ENCODE data around the gene MLIP.

Gene MLIP

DNA sequence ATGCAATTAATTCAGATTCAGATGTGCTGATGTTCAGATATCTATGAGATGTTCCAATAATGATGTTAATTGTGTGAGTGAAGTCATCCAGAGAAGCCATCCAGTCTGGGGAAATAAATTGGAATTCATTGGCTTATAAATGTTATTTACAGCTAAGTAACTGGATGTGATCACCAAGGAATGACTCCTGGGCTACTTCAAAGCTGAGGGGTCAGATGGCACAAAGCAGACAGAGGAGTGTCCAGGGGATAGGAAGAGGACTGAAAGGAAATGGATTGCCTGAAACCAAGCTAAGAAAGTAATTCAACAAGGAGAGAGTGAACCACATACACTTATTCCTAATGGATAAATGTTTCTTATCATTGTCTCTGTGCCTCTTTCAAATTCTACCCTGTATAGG, 4.5 kb upstream of the MLIP start:
- H3K4me3 ChIP-seq (ENCODE audit: low read length): no peak overlapping the region
- TF ChIP-seq ZNF274 (IDR thresholded peaks at IDR 0.05; ENCODE audit: low read depth, low read length): no peak

DNA sequence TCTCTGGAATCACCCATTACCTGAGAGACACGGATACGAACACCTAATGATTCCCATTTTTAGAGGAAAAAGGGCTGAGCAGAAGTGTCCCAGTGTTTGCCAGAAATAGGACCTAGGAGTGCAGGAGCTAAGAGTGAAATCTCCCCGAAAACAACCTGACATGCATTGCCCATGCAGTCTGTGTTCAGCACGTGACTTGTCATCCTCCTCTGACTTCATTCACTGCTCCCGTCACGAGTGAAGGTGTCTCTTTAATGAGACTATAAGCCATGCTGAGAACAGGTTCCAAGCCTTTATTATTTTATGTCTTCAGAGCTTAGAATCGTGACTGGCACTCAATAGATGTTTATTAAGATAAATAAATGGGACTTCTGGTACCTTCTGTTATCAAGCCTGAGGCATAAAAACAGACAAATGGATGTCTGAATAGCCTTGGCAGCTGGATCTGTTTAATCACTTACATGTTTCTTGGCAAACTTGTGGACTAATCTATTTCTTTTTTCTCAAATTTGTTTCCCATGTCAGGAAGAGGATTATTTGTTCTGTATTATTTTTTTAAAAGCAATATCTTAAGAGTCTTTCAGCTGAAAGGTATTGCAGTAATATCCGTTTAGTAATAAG, 3.7 kb upstream of the MLIP start:
- no peak overlapping the region for H3K4me3 ChIP-seq (ENCODE audit: low read length)
- no peak for TF ChIP-seq ZNF274 (IDR thresholded peaks at IDR 0.05; ENCODE audit: low read depth, low read length)

DNA sequence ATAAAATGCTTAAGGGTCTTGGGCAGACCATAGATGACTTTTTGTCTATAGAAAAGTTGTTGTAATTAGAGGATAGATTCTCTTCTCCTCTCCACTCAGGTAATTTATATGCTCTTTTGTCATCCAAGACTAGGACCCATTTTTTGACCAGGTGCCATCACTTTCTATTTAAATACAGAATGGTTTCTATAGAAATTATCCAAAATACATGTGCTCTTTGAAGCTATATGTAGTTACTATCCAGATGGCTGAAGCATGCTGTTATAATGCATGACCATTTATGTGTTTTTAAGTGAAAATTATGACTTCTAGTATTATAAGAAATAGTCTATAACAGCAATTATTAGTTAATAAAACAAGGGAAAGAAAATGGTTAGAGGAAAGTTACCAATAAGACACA, 3.0 kb upstream of the MLIP start:
- no peak overlapping the region for H3K4me3 ChIP-seq (ENCODE audit: low read length)
- no peak for TF ChIP-seq ZNF274 (IDR thresholded peaks at IDR 0.05; ENCODE audit: low read depth, low read length)

DNA sequence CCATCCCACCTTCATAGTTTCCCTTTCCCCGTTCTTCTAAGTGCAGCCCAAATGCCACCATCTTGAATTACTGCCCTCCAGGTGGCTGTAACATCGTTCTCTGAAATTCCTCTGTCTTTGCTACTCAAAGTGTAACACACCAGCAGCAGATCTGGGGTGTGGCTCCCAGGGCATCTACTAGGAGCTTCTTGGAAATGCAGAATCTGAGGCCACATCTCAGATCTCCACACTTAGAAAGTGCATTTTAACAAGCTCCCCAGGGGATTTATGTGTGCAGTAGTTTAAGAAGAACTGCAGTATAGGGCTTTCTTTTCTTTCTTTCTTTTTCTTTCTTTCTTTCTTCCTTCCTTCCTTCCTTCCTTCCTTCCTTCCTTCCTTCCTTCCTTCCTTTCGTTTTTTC, 1.7 kb upstream of the MLIP start:
- TF ChIP-seq ZNF274 (IDR thresholded peaks at IDR 0.05; ENCODE audit: low read depth, low read length): no peak
- H3K4me3 ChIP-seq (ENCODE audit: low read length): no peak overlapping the region

DNA sequence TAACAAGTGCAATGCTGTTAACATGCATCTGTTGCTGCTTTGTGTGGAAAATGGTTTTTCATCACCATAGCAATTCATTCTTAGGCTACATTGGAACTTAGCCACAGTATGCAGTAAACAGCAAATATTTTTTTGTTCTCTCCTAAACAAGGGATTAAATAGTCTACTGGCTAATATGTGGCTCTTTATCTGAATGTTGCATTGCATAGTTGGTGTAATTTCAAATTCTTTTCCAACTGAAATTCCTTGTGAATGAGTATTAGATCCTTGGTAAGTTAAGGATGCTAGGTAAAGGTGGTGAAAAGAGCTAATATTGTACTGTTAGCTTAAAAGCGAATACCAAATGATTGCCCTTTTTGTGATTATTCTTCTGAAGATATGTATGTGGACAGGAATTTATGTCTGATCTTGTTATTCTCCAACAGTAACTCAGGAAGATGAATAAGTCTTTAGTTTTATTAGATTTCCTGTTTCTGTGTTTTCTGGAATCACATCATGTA, 958 bp downstream of the MLIP start:
- no peak for TF ChIP-seq ZNF274 (IDR thresholded peaks at IDR 0.05; ENCODE audit: low read depth, low read length)
- no peak overlapping the region for H3K4me3 ChIP-seq (ENCODE audit: low read length)

DNA sequence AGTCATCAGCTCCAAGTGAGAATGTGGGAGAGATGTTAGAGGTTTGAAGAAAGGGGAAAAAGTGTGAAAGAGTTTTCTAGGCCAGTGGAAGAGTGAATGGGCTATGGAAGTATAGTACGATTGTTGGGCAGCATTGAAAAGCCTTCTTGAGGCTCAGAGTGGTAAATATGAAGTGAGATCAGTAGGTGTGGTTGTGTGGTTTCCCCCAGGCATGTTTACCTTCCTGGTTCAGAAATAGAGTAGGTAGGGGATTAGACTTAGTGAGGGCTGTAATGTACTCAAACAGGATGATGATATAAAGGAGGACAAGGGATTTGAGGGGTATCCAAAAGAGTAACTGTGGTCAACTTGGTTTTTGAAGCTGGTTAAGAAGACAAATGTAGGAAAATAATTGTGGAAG, 3.7 kb downstream of the MLIP start:
- no peak for TF ChIP-seq ZNF274 (IDR thresholded peaks at IDR 0.05; ENCODE audit: low read depth, low read length)
- no peak overlapping the region for H3K4me3 ChIP-seq (ENCODE audit: low read length)

DNA sequence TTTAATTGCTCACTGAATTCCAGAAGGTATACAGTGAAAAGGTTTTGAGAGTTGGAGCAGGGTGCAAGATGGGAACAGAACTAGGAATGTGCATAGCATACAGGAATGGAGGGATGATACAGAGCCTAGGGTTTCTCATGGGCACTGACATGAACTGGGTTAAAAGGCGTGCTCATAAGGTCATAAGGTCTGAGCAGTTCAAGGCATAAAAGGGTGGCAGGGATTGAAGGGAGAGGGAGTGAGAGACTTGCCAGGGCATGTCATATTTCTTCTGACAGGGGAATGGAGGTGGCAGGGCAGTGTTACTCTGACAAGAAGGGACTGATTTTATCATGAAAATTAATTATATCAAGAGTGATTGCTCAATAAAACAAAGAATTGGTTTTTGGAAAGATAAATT, 4.7 kb downstream of the MLIP start:
- TF ChIP-seq ZNF274 (IDR thresholded peaks at IDR 0.05; ENCODE audit: low read depth, low read length): no peak
- no peak overlapping the region for H3K4me3 ChIP-seq (ENCODE audit: low read length)

DNA sequence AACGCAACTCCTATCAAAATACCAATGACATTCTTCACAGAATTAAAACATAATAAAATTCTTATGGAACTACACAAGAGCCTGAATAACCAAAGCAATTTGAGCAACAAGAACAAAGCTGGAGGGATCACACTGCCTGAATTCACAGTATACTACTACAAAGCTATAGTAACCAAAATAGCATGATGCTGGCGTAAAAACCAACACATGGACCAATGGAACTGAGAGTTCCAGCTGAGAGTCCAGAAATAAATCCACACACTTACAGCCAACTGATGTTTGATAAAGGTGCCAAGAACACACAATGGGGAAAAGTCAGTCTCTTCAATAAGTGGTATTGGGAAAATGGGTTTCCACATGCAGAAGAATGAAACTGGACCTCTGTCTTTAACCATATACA, 6.9 kb downstream of the MLIP start:
- no peak for TF ChIP-seq ZNF274 (IDR thresholded peaks at IDR 0.05; ENCODE audit: low read depth, low read length)
- H3K4me3 ChIP-seq (ENCODE audit: low read length): no peak overlapping the region

DNA sequence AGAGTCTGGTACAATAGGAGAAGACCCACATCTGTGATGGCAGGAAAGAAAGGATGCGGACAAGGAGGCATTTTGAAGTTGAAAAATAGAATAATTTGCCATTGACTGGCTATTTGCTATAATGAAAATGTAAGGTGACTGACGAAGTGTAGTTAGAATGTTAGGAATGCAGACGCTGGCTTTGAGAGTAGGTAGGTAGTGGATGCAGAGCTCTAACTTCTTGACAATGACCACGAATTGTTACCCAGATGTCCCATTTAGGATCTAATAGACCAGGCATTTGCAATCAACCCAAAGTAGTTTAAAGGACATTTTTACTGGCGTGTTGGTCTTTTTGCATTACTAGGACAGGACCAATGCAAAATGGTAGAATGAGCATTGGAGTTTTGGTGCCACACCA, 14.2 kb downstream of the MLIP start:
- no peak overlapping the region for H3K4me3 ChIP-seq (ENCODE audit: low read length)
- no peak for TF ChIP-seq ZNF274 (IDR thresholded peaks at IDR 0.05; ENCODE audit: low read depth, low read length)

DNA sequence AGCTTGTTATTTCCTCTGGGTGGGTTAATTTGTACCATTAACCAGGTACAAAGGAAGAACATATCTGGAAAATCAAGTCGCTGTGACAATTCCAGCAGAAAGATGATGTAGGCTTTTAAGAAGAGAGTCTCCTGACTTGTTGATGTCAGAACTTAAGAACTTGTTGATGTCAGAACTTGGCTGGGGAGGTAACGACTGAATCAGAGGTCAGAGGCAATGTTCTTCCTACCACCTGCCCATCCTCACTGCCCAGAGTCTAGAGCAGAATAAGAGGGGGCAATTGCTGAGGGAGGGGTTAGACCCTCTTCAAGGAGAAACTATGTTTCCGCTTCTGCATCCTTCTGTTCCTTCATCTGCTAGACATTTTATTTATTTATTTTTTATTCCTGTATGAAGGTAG, 18.9 kb downstream of the MLIP start:
- no peak overlapping the region for H3K4me3 ChIP-seq (ENCODE audit: low read length)
- TF ChIP-seq ZNF274 (IDR thresholded peaks at IDR 0.05; ENCODE audit: low read depth, low read length): no peak

DNA sequence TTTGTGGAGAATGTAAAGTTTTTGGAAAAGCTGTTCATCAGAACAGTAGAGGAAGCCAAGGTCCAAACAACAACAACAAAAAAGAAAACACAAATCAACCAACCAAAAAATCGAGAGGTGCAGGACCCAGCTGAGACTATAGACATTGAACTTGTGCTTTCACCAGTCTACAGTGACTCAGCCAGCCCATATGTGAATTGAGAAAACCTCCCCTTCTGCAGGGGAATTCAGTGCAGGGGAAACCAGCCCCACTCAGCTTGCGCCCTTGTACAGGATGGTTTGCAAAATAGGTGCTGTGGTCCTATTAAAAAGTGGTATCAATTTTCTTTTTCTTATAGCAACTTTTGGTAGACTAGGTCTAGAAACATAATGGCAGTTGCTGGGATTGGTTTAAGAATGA, 21.3 kb downstream of the MLIP start:
- H3K4me3 ChIP-seq (ENCODE audit: low read length): no peak overlapping the region
- TF ChIP-seq ZNF274 (IDR thresholded peaks at IDR 0.05; ENCODE audit: low read depth, low read length): no peak

DNA sequence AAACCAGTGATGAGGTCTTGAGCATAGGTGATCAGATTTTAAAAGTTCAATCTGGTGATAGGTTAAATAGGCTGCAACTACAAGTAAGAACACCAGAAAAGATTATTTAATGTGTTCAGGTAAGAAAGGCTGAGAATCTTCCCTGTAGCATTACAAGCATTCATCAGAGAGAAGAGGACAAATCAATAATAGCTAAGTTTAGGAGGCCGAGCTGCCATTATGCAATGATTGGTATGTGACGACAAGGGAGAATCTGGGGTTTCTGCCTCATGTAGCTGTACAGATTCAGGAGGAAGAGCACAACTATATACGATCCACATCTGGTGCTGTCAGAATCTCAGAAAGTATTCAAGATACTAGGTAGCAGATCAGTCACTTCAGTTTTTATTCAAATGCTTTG, 21.9 kb downstream of the MLIP start:
- no peak overlapping the region for H3K4me3 ChIP-seq (ENCODE audit: low read length)
- no peak for TF ChIP-seq ZNF274 (IDR thresholded peaks at IDR 0.05; ENCODE audit: low read depth, low read length)

DNA sequence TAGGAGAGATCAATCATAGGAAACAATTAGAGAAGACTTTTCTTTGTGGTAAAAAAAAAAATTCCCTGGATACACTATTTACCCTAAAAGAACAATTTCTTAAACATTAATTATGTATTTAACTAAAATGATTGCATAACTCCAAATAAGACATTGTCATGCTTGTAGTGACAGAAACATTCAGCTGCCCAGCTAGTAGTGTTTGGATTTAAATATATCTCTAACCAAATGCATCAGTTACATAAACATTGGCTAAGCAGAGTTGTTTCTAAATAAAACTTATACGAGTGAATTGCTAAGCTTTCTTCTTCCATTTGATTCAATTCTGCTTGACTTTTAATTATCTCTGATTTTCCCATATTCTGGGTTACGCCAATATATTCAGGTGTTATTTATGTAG, 23.7 kb downstream of the MLIP start:
- TF ChIP-seq ZNF274 (IDR thresholded peaks at IDR 0.05; ENCODE audit: low read depth, low read length): no peak

DNA sequence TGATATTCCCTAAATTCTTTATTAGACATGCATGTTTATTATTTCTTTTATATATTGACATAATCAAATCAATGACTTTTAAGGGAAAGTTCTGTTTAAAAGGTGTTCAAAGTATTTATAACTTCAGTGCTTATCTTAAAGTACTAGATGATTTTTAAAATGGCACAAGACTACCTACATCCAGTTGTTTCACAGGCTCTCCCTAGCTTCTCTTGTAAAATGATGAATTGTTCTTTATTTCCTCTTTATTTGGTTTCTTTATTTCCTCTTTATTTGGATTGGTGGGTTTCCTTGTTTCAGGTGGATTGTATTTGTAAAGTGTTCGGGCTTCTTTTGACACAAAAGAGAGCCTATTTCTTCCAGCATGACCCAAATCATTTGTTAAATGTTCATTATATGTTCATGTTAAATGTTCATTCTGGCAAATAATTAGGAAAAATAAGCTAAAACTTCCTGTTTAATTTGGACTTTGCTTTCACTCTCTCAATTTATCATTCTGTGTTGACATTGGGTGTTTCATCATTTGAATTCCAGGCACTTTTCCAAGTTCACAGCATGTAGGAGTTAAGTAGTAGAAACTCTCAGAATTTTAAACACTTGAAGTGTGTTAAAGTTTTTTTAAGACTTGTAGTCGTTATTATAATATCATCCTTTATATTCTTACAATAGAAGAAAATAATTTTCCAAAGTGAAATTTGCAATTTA, 24.6 kb downstream of the MLIP start:
- no peak for TF ChIP-seq ZNF274 (IDR thresholded peaks at IDR 0.05; ENCODE audit: low read depth, low read length)
- no peak overlapping the region for H3K4me3 ChIP-seq (ENCODE audit: low read length)

More for the DNA sequence above, 23.7 kb downstream of the MLIP start:
- no peak overlapping the region for H3K4me3 ChIP-seq (ENCODE audit: low read length)

DNA sequence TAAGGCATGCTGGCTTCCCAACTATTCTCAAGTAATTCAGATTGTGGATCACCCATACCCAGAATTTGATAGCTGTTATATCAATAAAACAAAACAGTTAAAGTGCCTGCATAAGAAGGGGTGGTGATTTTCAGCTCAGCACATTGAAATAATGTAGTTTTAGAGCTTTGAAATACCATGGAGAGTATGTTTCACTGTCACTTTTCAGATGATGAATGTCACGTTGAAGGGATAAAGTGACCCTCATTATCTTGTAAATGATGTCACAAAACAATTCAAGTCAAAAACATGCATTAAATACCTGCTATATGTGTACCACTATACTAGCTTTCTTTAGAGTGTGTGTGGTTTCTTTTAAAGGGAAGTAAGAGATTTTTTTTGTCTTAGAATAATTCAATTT, 27.6 kb downstream of the MLIP start:
- TF ChIP-seq ZNF274 (IDR thresholded peaks at IDR 0.05; ENCODE audit: low read depth, low read length): no peak
- H3K4me3 ChIP-seq (ENCODE audit: low read length): no peak overlapping the region

DNA sequence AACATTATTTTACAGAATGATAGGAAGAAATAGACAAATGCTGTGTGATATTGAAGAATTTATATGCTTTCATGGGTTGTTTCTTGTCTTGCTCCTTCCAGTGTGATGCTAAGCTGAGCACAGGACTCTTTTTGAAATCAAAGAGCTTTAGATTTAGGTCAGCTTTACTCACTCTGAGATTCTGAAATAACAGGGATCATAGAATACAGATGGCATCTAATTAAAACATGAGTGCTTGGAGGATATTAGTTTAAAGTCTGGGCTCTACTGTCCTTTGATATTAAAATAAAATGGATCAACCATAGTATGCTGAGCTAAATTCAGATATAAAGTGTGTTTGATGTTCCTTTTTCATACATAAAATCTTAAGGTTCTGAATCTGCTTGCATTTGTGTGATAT, 29.6 kb downstream of the MLIP start:
- no peak for TF ChIP-seq ZNF274 (IDR thresholded peaks at IDR 0.05; ENCODE audit: low read depth, low read length)

More for the DNA sequence above, 29.6 kb downstream of the MLIP start:
- no peak overlapping the region for H3K4me3 ChIP-seq (ENCODE audit: low read length)

Measured in GM08714 (cell line).